IMR-90 (cell line): ENCODE measurements around the gene C1QTNF1. TPM values are rescaled to one million over a fixed set of nuclear protein-coding genes. Genes with fewer than 3 reads are reported as not detected.

Source experiments
- ATAC-seq: fragments of 200-7000 bp; cut with Tn5 transposase; 2 replicates; pipeline ENCODE4 v1.9.1; 2020; ENCODE audit warnings: low read depth, mild to moderate bottlenecking, moderate library complexity
- BruUV-seq: library from RNA; stranded (reverse); fragments of 400-500 nt; replicated peaks from 2 replicates; lab custom pipeline; 2021; lab: Mats Ljungman, UMichigan
- CTCF ChIA-PET: fragments of 300-600 bp; formaldehyde crosslinking; extraction: SDS; loops from one replicate; lab custom pipeline; 2021; ENCODE audit warnings: antibody characterized with exemption; lab: Yijun Ruan, JAX
- POLR2A ChIA-PET: fragments of 300-600 bp; sonication (Branson Sonifier 250); formaldehyde crosslinking; loops from one replicate; lab custom pipeline; 2022; ENCODE audit warnings: antibody characterized with exemption; ENCODE audit not compliant: unreplicated experiment; lab: Charles Lee
- DNase-seq: peaks from one replicate; pipeline ENCODE4 v3.0.0; 2013
- H2AFZ ChIP-seq: replicated peaks from 2 replicates; pipeline ENCODE3; 2013; ENCODE audit warnings: low read length, mild to moderate bottlenecking; ENCODE audit not compliant: poor library complexity
- H2AK5ac ChIP-seq: 2 replicates; pipeline ENCODE4 v1.6.1; 2013; ENCODE audit warnings: low read depth, low read length, inconsistent platforms
- H2AK9ac ChIP-seq: replicated peaks from 2 replicates; pipeline ENCODE3; 2013; ENCODE audit warnings: mild to moderate bottlenecking, low read depth, low read length, moderate library complexity; ENCODE audit not compliant: poor library complexity
- H2BK120ac ChIP-seq: 2 replicates; pipeline ENCODE4 v1.6.1; 2013; ENCODE audit warnings: low read depth, low read length, inconsistent platforms
- H2BK15ac ChIP-seq: 3 replicates; pipeline ENCODE4 v1.6.1; 2013; ENCODE audit warnings: low read depth, low read length, inconsistent platforms
- H2BK20ac ChIP-seq: 2 replicates; pipeline ENCODE4 v1.6.1; 2013; ENCODE audit warnings: low read depth, mild to moderate bottlenecking, inconsistent platforms, low read length, moderate library complexity
- H2BK5ac ChIP-seq: 2 replicates; pipeline ENCODE4 v1.6.1; 2013; ENCODE audit warnings: mild to moderate bottlenecking, low read depth, low read length, inconsistent platforms; ENCODE audit not compliant: poor library complexity, severe bottlenecking
- H3K14ac ChIP-seq: replicated peaks from 2 replicates; pipeline ENCODE4 v1.6.1; 2013; ENCODE audit warnings: low read depth, low read length, inconsistent platforms
- H3K18ac ChIP-seq: 2 replicates; pipeline ENCODE4 v1.6.1; 2013; ENCODE audit warnings: low read depth, low read length, control low read depth
- H3K23ac ChIP-seq: 2 replicates; pipeline ENCODE4 v1.6.1; 2013; ENCODE audit warnings: low read depth, low read length, inconsistent platforms
- H3K27ac ChIP-seq: 2 replicates; pipeline ENCODE4 v1.5.1; 2013; ENCODE audit warnings: mild to moderate bottlenecking, control low read depth, low read length; ENCODE audit not compliant: insufficient read depth
- H3K27me3 ChIP-seq: 2 replicates; pipeline ENCODE4 v1.6.1; 2013; ENCODE audit warnings: low read length; ENCODE audit not compliant: control insufficient read depth, insufficient read depth
- H3K36me3 ChIP-seq: 2 replicates; pipeline ENCODE4 v1.6.1; 2013; ENCODE audit warnings: low read length, mixed read lengths; ENCODE audit not compliant: control insufficient read depth, insufficient read depth
- H3K4ac ChIP-seq: 2 replicates; pipeline ENCODE4 v1.6.1; 2013; ENCODE audit warnings: low read depth, low read length, inconsistent platforms
- H3K4me1 ChIP-seq: 2 replicates; pipeline ENCODE4 v1.6.1; 2013; ENCODE audit warnings: low read length, mixed read lengths; ENCODE audit not compliant: control insufficient read depth, insufficient read depth
- H3K4me2 ChIP-seq: 2 replicates; pipeline ENCODE4 v1.6.1; 2013; ENCODE audit warnings: low read depth, mild to moderate bottlenecking, control low read depth, low read length, moderate library complexity
- H3K4me3 ChIP-seq: 2 replicates; pipeline ENCODE4 v1.5.1; 2013; ENCODE audit warnings: low read depth, mild to moderate bottlenecking, control low read depth, low read length, moderate library complexity; ENCODE audit not compliant: insufficient read depth
- H3K56ac ChIP-seq: 2 replicates; pipeline ENCODE4 v1.6.1; 2013; ENCODE audit warnings: low read length, inconsistent platforms; ENCODE audit not compliant: insufficient read depth; ENCODE audit errors: extremely low read depth
- H3K79me1 ChIP-seq, 2 experiments: 2 replicates each; pipeline ENCODE4 v1.6.1; 2013; ENCODE audit warnings: low read length in 2 of 2, inconsistent platforms in 1 of 2, low read depth in 1 of 2
- H3K9ac ChIP-seq: 2 replicates; pipeline ENCODE4 v1.6.1; 2013; ENCODE audit warnings: low read depth, low read length, control low read depth
- H3K9me1 ChIP-seq: 2 replicates; pipeline ENCODE4 v1.6.1; 2013; ENCODE audit warnings: low read length, inconsistent platforms; ENCODE audit not compliant: insufficient read depth
- H3K9me3 ChIP-seq: 2 replicates; pipeline ENCODE4 v1.6.1; 2013; ENCODE audit warnings: low read length; ENCODE audit not compliant: control insufficient read depth, insufficient read depth
- H4K20me1 ChIP-seq: 2 replicates; pipeline ENCODE4 v1.6.1; 2013; ENCODE audit warnings: low read length, inconsistent platforms; ENCODE audit not compliant: insufficient read depth
- H4K5ac ChIP-seq: 2 replicates; pipeline ENCODE4 v1.6.1; 2013; ENCODE audit warnings: mild to moderate bottlenecking, low read depth, low read length, control low read depth
- H4K8ac ChIP-seq, 2 experiments: 2 replicates each; pipeline ENCODE4 v1.6.1; 2013; ENCODE audit warnings: low read depth in 2 of 2, low read length in 2 of 2, control low read depth in 1 of 2, inconsistent platforms in 1 of 2
- H4K91ac ChIP-seq: 2 replicates; pipeline ENCODE4 v1.6.1; 2013; ENCODE audit warnings: low read depth, low read length, inconsistent platforms; ENCODE audit not compliant: insufficient read depth
- ELK1 ChIP-seq: fragments of 150-350 bp; IDR thresholded peaks from 2 replicates; pipeline ENCODE4 v1.6.1; 2016; ENCODE audit warnings: low read depth, mild to moderate bottlenecking, low read length, moderate library complexity, borderline replicate concordance
- FOS ChIP-seq: fragments of 150-350 bp; IDR thresholded peaks from 2 replicates; pipeline ENCODE4 v1.6.1; 2016; ENCODE audit warnings: low read depth, low read length
- MXI1 ChIP-seq: IDR thresholded peaks from 2 replicates; pipeline ENCODE4 v1.6.1; 2012; ENCODE audit warnings: low read depth, mild to moderate bottlenecking, low read length, moderate library complexity, borderline replicate concordance
- POLR2A ChIP-seq: IDR thresholded peaks from 2 replicates; pipeline ENCODE4 v1.6.1; 2012; ENCODE audit warnings: mild to moderate bottlenecking, low read depth, low read length
- RAD21 ChIP-seq: IDR thresholded peaks from 2 replicates; pipeline ENCODE4 v1.6.1; 2012; ENCODE audit warnings: low read length, improper control_type of control experiment
- RCOR1 ChIP-seq: IDR thresholded peaks from 2 replicates; pipeline ENCODE4 v1.6.1; 2012; ENCODE audit warnings: mild to moderate bottlenecking, low read length, improper control_type of control experiment; ENCODE audit not compliant: insufficient replicate concordance
- WGBS, 2 experiments: methylation state at CpG; one replicate each; pipeline versions ENCODE4 v1.1.5 to v1.1.7; 2013; ENCODE audit warnings: missing lambda C conversion rate in 2 of 2; ENCODE audit not compliant: insufficient read length in 1 of 2; ENCODE audit errors: extremely low coverage in 2 of 2; 5-methylcytosine and 5-hydroxymethylcytosine counted together
- dilution Hi-C: fragments of 300-500 bp; cut with HindIII; formaldehyde crosslinking; loops from one replicate; pipeline ENCODE4 v1.14.3; 2018; ENCODE audit warnings: low sequenced_read_pairs; ENCODE audit not compliant: unreplicated experiment
- in situ Hi-C: fragments of 300-500 bp; cut with MboI; formaldehyde crosslinking; loops from 3 replicates; pipeline ENCODE4 v1.14.3; 2019; ENCODE audit warnings: low sequenced_read_pairs, inconsistent platforms, mixed read lengths
- intact Hi-C: fragments of 100-400 bp; cut with micrococcal nuclease; formaldehyde crosslinking; loops from 2 replicates; pipeline ENCODE4 v1.10.0; 2022
- polyA plus RNA-seq, 3 experiments: library from polyadenylated mRNA; depleted of rRNA; stranded (reverse); fragments of >200 nt; gene quantifications; 2 replicates each; pipeline ENCODE4 v1.2.3, GENCODE V29; 2012; ENCODE audit warnings: low replicate concordance in 1 of 3
- total RNA-seq: library from RNA; depleted of rRNA; stranded (reverse); fragments of >200 nt; gene quantifications from 2 replicates; pipeline ENCODE4 v1.2.3, GENCODE V29; 2012

The C1QTNF1 gene
- total and polyA plus RNA-seq, 2 of the 4 experiments (the other 2 are of a cell fraction) = 3.4 to 8.4 TPM

DNA sequence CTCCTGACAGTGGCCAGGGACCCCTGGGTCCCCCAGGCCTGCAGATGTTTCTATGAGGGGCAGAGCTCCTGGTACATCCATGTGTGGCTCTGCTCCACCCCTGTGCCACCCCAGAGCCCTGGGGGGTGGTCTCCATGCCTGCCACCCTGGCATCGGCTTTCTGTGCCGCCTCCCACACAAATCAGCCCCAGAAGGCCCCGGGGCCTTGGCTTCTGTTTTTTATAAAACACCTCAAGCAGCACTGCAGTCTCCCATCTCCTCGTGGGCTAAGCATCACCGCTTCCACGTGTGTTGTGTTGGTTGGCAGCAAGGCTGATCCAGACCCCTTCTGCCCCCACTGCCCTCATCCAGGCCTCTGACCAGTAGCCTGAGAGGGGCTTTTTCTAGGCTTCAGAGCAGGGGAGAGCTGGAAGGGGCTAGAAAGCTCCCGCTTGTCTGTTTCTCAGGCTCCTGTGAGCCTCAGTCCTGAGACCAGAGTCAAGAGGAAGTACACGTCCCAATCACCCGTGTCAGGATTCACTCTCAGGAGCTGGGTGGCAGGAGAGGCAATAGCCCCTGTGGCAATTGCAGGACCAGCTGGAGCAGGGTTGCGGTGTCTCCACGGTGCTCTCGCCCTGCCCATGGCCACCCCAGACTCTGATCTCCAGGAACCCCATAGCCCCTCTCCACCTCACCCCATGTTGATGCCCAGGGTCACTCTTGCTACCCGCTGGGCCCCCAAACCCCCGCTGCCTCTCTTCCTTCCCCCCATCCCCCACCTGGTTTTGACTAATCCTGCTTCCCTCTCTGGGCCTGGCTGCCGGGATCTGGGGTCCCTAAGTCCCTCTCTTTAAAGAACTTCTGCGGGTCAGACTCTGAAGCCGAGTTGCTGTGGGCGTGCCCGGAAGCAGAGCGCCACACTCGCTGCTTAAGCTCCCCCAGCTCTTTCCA, 25.1 kb downstream of the C1QTNF1 start:
- no peak overlapping the region for H3K23ac ChIP-seq
- no peak overlapping the region for H4K91ac ChIP-seq
- no peak overlapping the region for H2BK120ac ChIP-seq
- no peak for DNase-seq
- TF ChIP-seq RCOR1 (no peak), FOS (no peak), ELK1 (no peak), MXI1 (no peak), POLR2A (no peak), RAD21 (no peak)
- in situ Hi-C loops = no loop called here
- no peaks in the 10 kb centered on the region for H3K79me1 ChIP-seq
- H3K4ac ChIP-seq = no peak overlapping the region
- H4K20me1 ChIP-seq = no peaks in the 10 kb centered on the region; the same call in 1 of the 2 replicates
- no peak overlapping the region for H2AFZ ChIP-seq
- H3K9ac ChIP-seq = no peak overlapping the region
- peaks cover 7% of the 10 kb centered on the region; the same call in 1 of the 2 replicates for H3K9me1 ChIP-seq
- 91% methylated on average over 8 of the region's 21 CpGs; no CpG with 5 or more reads in 1 of the 2 experiments for WGBS, 2 experiments
- POLR2A ChIA-PET = no interaction called here
- peaks cover 2% of the 10 kb centered on the region; the same call in 1 of the 2 replicates for H3K9me3 ChIP-seq
- H2AK9ac ChIP-seq = no peak overlapping the region
- no peaks in the 10 kb centered on the region for H3K4me1 ChIP-seq
- no peak overlapping the region for H3K18ac ChIP-seq
- no peak overlapping the region for H2AK5ac ChIP-seq
- no peak overlapping the region for H3K56ac ChIP-seq
- H4K5ac ChIP-seq = no peak overlapping the region
- H4K8ac ChIP-seq = no peak overlapping the region
- H3K27me3 ChIP-seq = no peaks in the 10 kb centered on the region; the same call in 1 of the 2 replicates
- no peak for ATAC-seq
- dilution Hi-C loops = no loop called here
- H3K4me2 ChIP-seq = no peak overlapping the region
- no TSS peak for BruUV-seq
- H3K36me3 ChIP-seq = peaks cover 8% of the 10 kb centered on the region; the same call in 1 of the 2 replicates
- no peak overlapping the region for H2BK20ac ChIP-seq
- CTCF ChIA-PET = interaction anchor here (1.4 kb wide), 1 partner anchor 16 kb away, joined by 3 read pairs; no protein-coding TSS in a partner anchor
- no peak overlapping the region for H3K14ac ChIP-seq
- H2BK5ac ChIP-seq = no peak overlapping the region
- intact Hi-C loops = loop anchor here (5.0 kb wide), 1 partner anchor 343 kb away; no protein-coding TSS in a partner anchor
- no peak overlapping the region for H3K27ac ChIP-seq
- H2BK15ac ChIP-seq = no peak overlapping the region
- no peak overlapping the region for H3K4me3 ChIP-seq
